ENCODE measurements around the gene PRX. TPM values are rescaled to one million over a fixed set of nuclear protein-coding genes. Genes with fewer than 3 reads are reported as not detected.

The PRX gene
- total and polyA plus RNA-seq, 2 of the 4 experiments (the other 2 are of a cell fraction) = 0.90 to 1.7 TPM

DNA sequence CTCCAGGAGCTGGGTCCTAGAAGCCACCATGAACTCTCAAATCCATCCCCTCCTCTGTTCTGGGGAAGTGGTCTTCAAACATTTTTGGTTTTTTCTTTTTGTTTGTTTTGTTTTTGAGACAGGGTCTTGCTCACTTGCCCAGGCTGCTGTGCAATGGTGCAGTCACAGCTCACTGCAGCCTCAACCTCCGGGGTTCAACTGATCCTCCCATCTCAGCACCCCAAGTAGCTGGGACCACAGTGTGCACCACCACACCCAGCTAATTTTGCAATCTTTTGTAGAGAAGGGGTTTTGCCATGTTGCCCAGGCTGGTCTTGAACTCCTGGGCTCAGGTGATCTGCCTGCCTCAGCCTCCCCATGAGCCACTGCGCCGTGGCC lies 45.4 kb upstream of the PRX start:
- Histone ChIP-seq H3K9me1 (ENCODE audit: insufficient read depth, low read length) (no peaks in the 10 kb centered on the region; the same call in 1 of the 2 replicates), H2BK120ac (ENCODE audit: low read depth, low read length) (no peak overlapping the region), H4K5ac (ENCODE audit: low read depth, low read length) (no peak overlapping the region), H2BK5ac (ENCODE audit: low read depth, low read length, poor library complexity, severe bottlenecking) (no peak overlapping the region), H2AK9ac (replicated peaks; ENCODE audit: low read depth, low read length, poor library complexity) (no peak overlapping the region), H2AK5ac (ENCODE audit: low read depth, low read length) (no peak overlapping the region), H2AFZ (replicated peaks; ENCODE audit: low read length, poor library complexity) (no peak overlapping the region), H2BK20ac (ENCODE audit: low read depth, low read length) (no peak overlapping the region), H3K14ac (replicated peaks; ENCODE audit: low read depth, low read length) (no peak overlapping the region), H3K4me2 (ENCODE audit: low read depth, low read length) (no peak overlapping the region), H3K27me3 (ENCODE audit: control insufficient read depth, insufficient read depth, low read length) (no peaks in the 10 kb centered on the region), H3K56ac (ENCODE audit: extremely low read depth, insufficient read depth, low read length) (no peak overlapping the region), H3K18ac (ENCODE audit: low read depth, low read length) (no peak overlapping the region), H3K9ac (ENCODE audit: low read depth, low read length) (no peak overlapping the region), H3K27ac (ENCODE audit: insufficient read depth, low read length) (no peak overlapping the region), H3K9me3 (ENCODE audit: control insufficient read depth, insufficient read depth, low read length) (no peaks in the 10 kb centered on the region), H2BK15ac (ENCODE audit: low read depth, low read length) (no peak overlapping the region), H3K4ac (ENCODE audit: low read depth, low read length) (no peak overlapping the region), H3K4me3 (ENCODE audit: insufficient read depth, low read depth, low read length) (no peak overlapping the region), H3K4me1 (ENCODE audit: control insufficient read depth, insufficient read depth, low read length) (no peaks in the 10 kb centered on the region; the same call in 1 of the 2 replicates), H3K36me3 (ENCODE audit: control insufficient read depth, insufficient read depth, low read length) (peaks cover 3% of the 10 kb centered on the region; the same call in 1 of the 2 replicates), H3K79me1 (ENCODE audit: low read depth in 1 of 2, low read length in 2 of 2) (peaks cover 0 to 14% of the 10 kb centered on the region in 2 experiments; a peak in 3 of 4 replicates), H4K8ac (ENCODE audit: low read depth in 2 of 2, low read length in 2 of 2) (no peak overlapping the region), H4K91ac (ENCODE audit: insufficient read depth, low read depth, low read length) (no peak overlapping the region), H3K23ac (ENCODE audit: low read depth, low read length) (no peak overlapping the region), H4K20me1 (ENCODE audit: insufficient read depth, low read length) (peaks cover 4% of the 10 kb centered on the region; the same call in 1 of the 2 replicates)
- no CpG with 5 or more reads among the region's 3 CpGs for WGBS, 2 experiments (ENCODE audit: extremely low coverage in 2 of 2, insufficient read length in 1 of 2)
- ATAC-seq (ENCODE audit: low read depth) (no peak), DNase-seq (no peak)
- intact Hi-C loops (cut with micrococcal nuclease) (no loop called here), dilution Hi-C loops (cut with HindIII; ENCODE audit: low sequenced_read_pairs, unreplicated experiment) (no loop called here), in situ Hi-C loops (cut with MboI; ENCODE audit: low sequenced_read_pairs) (no loop called here)
- ChIA-PET CTCF (no interaction called here), POLR2A (ENCODE audit: unreplicated experiment) (no interaction called here)
- TF ChIP-seq MAFK (IDR thresholded peaks at IDR 0.05; ENCODE audit: low read depth, low read length) (no peak), SMC3 (IDR thresholded peaks at IDR 0.05; ENCODE audit: low read depth, low read length) (no peak), ELK1 (IDR thresholded peaks at IDR 0.05; ENCODE audit: borderline replicate concordance, low read depth, low read length) (no peak), POLR2A (IDR thresholded peaks at IDR 0.05; ENCODE audit: low read depth, low read length) (no peak), MXI1 (IDR thresholded peaks at IDR 0.05; ENCODE audit: borderline replicate concordance, low read depth, low read length) (no peak), CEBPB (IDR thresholded peaks at IDR 0.05; ENCODE audit: low read depth, low read length) (no peak), RFX5 (IDR thresholded peaks at IDR 0.05; ENCODE audit: low read depth, low read length) (no peak), RCOR1 (IDR thresholded peaks at IDR 0.05; ENCODE audit: insufficient replicate concordance, low read length) (no peak), MAZ (IDR thresholded peaks at IDR 0.05; ENCODE audit: borderline replicate concordance, low read depth, low read length) (no peak), RAD21 (IDR thresholded peaks at IDR 0.05; ENCODE audit: low read length) (no peak), CHD1 (IDR thresholded peaks at IDR 0.05; ENCODE audit: low read depth, low read length) (no peak), CTCF (conservative IDR thresholded peaks at IDR 0.05; ENCODE audit: low read depth, low read length) (no peak), NFE2L2 (IDR thresholded peaks at IDR 0.05; ENCODE audit: low read depth, low read length) (no peak), USF2 (IDR thresholded peaks at IDR 0.05; ENCODE audit: low read depth, low read length) (no peak), BHLHE40 (IDR thresholded peaks at IDR 0.05; ENCODE audit: low read depth, low read length) (no peak), FOS (IDR thresholded peaks at IDR 0.05; ENCODE audit: low read depth, low read length) (no peak)
- no TSS peak for BruUV-seq (replicated peaks)
